Measurements from ENCODE around the gene PRDM8. TPM values are rescaled to one million over a fixed set of nuclear protein-coding genes. Genes with fewer than 3 reads are reported as not detected.
A peak's percentile ranks its signal among the peaks of the same experiment; 100 is the strongest.

PRDM8 gene
- total RNA-seq, 1 donor, result 15.6 TPM

DNA sequence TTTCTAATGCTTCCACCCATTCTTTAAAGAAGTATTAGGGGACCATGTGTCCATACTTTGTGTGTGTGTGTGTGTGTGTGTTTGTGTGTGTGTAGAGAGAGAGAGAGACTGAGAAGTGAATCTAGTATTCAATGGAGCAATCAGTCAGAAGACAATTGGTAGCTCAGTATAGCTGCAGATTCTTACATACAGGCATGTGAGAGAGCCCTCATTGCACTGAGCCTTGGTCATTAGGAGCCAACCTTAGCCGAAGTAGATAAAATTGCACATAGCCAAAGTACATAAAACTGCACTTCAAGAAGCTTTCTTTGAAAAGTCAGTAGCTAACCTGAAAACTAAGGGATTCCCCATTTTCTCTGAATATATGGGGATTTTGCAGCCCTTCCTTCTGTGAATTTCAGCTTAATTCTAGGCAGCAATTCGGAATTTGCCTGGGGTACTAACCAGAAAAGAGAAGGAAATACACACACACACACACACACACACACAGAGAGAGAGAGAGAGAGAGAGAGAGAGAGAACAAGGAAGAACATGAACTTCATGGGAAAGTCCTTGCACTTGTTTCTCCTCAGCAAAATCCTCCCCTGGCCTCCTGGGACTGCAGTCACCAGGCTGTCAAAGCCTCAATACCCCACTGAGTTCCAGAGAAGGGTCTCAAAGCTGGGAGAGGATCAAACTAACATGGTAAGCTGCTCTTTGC, 1.7 kb upstream of the PRDM8 start:
- H3K4me3 ChIP-seq (ENCODE audit: low read depth, low read length), result no peak overlapping the region
- TF ChIP-seq, protein P1, sequence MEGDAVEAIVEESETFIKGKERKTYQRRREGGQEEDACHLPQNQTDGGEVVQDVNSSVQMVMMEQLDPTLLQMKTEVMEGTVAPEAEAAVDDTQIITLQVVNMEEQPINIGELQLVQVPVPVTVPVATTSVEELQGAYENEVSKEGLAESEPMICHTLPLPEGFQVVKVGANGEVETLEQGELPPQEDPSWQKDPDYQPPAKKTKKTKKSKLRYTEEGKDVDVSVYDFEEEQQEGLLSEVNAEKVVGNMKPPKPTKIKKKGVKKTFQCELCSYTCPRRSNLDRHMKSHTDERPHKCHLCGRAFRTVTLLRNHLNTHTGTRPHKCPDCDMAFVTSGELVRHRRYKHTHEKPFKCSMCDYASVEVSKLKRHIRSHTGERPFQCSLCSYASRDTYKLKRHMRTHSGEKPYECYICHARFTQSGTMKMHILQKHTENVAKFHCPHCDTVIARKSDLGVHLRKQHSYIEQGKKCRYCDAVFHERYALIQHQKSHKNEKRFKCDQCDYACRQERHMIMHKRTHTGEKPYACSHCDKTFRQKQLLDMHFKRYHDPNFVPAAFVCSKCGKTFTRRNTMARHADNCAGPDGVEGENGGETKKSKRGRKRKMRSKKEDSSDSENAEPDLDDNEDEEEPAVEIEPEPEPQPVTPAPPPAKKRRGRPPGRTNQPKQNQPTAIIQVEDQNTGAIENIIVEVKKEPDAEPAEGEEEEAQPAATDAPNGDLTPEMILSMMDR (IDR thresholded peaks at IDR 0.05; ENCODE audit: insufficient read depth, low read length), result no peak

DNA sequence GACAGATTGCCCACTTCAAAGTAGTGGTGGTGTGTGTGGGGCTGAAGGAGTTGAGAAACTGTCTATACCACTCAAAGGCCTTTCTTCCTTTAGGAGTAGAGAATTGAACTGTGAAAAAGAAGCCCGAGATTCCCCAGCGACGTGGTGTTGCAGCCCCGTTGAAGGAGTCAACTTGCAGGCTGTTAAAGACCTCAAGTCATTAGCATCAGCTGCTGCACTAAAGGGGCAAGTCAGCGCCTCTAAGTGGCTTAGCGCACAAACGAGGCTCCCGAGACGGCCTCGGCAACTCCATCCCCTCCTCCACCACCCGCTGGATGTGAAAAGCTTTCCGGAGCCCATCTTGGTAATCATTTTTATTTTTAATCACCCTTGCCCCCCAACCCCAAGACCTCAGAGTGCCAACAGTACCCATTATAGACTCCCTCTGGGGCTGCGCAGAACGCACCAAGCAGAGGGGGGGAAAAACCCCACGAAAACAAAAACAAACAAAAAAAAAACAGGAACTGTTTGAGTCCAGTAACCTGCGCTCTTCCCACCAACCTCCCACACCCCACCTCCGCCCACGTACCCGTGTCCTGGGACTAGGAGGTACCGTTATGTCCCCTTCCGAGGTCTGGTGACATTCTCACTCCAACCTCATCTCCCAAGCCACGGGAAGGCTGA, 913 bp upstream of the PRDM8 start:
- DNase-seq (ENCODE audit: low read depth), result no peak
- H3K4me3 ChIP-seq (ENCODE audit: low read depth, low read length), result peak overlapping the region; percentile 47
- TF ChIP-seq, protein P1 (IDR thresholded peaks at IDR 0.05; ENCODE audit: insufficient read depth, low read length), result no peak

More for the DNA sequence above, 1.7 kb upstream of the PRDM8 start:
- no peak for DNase-seq (ENCODE audit: low read depth)

DNA sequence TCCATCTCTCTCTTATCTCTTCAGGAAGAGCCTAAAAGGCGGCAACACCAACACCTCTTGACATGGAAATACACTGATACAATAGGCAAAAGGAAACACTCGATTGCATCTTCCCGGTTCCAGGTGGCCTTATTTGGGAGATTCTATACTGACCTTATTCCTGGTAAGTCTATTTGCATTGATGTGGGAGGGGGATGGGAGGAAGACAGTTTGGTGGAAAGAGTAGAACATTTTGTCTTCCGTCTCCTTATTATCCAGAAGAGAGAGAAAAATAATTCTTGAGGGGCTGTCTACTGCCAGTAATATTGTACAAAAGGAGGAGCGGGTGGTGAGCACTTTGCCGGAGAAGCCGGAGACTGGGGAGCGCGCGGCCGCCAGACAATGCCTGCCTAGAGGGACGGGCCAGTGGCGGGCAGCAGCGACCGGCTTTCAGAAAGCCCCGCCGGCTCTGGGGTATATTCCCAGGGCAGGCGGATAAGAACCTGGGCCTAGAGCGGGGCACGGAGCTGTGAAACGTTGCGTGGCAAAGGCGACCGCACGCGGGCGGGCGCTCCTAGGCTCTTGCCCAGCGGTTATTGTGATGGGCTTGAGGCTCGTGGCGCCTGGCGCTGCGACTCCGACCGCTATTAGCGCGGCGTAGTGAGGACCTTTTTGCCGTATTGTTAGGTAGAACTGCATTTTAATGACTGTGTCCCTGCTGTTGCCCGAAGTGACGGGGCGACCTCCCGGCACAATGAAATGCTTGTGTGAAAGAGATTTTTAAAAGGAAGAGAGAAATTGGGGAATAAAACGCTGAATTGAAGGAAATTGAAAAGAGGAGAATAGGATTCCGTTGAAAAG, 518 bp downstream of the PRDM8 start:
- no peak for DNase-seq (ENCODE audit: low read depth)

DNA sequence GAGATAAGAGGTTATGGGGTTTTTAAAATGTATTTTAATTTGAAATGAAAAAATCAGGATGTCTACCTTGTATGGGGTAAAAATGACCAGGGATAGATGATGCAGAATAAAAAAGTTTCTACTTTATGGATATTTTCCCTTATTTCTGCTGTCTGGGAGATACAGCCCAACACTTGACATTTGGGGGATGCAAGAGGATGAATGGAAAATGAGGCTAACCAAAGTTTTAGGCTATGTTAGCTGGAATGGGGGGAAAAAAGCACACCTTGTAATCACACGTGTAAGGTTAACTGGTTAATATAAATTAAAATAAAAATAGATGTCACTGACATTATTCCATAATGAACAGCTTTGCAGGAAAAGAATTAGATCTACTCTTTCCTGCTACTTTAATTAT, 1.1 kb downstream of the PRDM8 start:
- DNase-seq (ENCODE audit: low read depth), result no peak
- peak overlapping the region; percentile 47 for H3K4me3 ChIP-seq (ENCODE audit: low read depth, low read length)
- TF ChIP-seq, protein P1 (IDR thresholded peaks at IDR 0.05; ENCODE audit: insufficient read depth, low read length), result no peak

More for the DNA sequence above, 518 bp downstream of the PRDM8 start:
- peak overlapping the region; percentile 47 for H3K4me3 ChIP-seq (ENCODE audit: low read depth, low read length)
- TF ChIP-seq, protein P1 (IDR thresholded peaks at IDR 0.05; ENCODE audit: insufficient read depth, low read length), result no peak

DNA sequence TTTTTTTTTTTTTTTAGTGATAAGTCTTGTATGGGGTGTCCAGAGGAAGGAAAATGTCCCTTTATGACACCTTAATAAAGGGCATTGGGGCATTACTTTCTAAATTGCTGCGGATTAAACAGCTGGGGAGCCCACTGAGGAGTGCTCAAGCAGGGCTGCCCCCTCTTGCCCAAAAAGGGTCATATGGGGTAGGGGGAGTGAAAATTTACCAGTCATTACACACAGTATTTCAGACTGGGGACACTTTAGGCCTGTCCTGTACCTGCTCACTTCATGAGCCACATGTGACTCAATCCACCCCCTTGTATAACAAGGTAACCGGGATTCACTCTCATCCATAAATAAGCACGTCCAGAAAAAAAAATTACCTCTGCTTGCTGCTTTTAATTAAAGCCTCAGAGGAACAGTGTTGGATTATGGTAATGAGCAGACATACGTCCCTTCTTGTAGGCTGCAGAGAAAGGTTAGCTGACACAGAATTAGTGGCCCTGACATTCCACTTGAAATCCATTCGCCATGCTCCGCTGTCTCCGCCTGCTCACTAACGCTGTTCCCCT, 1.8 kb downstream of the PRDM8 start:
- H3K4me3 ChIP-seq (ENCODE audit: low read depth, low read length), result no peak overlapping the region
- no peak for DNase-seq (ENCODE audit: low read depth)
- TF ChIP-seq, protein P1 (IDR thresholded peaks at IDR 0.05; ENCODE audit: insufficient read depth, low read length), result no peak

DNA sequence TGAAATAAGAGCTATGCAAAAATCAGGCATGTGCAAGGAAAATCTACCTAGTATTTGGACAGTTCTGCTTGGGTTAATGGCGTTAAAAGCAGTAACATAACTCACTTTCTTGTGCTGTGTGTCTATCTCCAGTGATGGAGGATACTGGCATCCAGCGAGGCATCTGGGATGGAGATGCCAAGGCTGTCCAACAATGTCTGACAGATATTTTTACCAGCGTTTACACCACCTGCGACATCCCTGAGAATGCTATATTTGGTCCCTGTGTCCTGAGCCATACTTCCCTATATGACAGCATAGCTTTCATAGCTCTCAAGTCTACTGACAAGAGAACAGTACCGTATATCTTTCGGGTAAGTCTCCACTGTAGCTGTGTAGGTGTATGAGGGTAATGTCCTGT, 2.6 kb downstream of the PRDM8 start:
- TF ChIP-seq, protein P1 (IDR thresholded peaks at IDR 0.05; ENCODE audit: insufficient read depth, low read length), result no peak
- no peak overlapping the region for H3K4me3 ChIP-seq (ENCODE audit: low read depth, low read length)
- DNase-seq (ENCODE audit: low read depth), result no peak

Data from fibroblast of the aortic adventitia (primary cell).